Stimulated activated CD4-positive, alpha-beta T cell treated with anti-CD3 and anti-CD28 coated beads, Interleukin-4, amount 100 ng/mL, for 1 hour (primary cell): ENCODE results near the gene STX3.
"Not testable (repeated sequence)": the region's sequence is repeated elsewhere in the genome, so short reads cannot be mapped to it uniquely, and the experiment has no call there.

Experiments
- DNase-seq: peaks from one replicate; pipeline ENCODE4 v3.0.0-alpha.2; 2020

The STX3 gene

DNA sequence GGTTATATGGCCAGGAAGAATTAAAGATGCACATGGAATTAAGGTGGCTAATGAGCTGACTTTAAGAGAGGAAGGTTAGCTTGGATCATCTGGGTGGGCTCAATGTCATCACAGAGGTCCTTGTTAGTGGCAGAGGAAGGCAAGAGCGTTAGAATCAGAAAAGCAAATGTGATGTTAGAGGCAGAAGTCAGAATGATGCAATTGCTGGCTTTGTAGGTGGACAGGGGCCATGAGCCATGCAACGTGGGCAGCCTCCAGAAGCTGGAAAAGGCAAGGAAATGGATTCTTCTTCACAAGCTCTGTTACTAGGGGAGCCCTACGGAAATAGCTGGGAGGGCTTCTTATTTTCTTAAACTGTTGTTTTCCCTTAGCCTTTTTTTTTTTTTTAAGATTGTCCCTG, 92.5 kb downstream of the STX3 start:
- DNase-seq = no peak

DNA sequence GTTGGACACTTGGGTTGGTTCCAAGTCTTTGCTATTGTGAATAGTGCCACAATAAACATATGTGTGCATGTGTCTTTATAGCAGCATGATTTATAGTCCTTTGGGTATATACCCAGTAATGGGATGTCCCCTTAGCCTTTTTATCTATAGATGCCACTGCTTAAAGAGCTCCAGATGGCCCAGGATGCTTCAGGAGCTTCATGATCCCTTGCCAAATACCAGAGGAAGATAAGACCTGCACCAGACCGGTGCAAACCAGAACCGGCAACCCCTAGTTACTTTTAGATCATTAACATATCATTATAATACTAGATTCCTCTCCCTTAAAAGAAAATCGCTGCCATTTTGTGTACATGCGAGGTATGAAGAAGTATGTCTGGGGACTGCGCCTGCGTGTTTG, 93.3 kb downstream of the STX3 start:
- DNase-seq = not testable (repeated sequence)

DNA sequence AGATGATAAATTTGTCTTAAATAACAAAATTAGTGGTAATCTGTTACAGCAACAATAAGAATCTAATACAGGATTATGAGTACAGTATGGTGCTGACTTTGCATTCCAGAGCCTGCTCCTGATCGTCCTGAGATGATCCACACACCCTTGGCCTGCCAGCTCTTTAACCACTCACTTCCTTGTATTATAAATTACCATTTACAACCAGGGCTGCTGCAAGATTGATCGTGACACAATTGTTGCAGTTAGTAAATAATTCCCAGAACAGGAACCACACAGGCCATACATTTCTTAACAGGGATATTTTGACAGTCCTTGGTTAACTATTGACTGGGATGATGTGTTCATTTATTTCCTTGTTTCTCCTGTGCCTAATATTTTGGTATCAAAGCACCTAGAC, 94.0 kb downstream of the STX3 start:
- no peak for DNase-seq

DNA sequence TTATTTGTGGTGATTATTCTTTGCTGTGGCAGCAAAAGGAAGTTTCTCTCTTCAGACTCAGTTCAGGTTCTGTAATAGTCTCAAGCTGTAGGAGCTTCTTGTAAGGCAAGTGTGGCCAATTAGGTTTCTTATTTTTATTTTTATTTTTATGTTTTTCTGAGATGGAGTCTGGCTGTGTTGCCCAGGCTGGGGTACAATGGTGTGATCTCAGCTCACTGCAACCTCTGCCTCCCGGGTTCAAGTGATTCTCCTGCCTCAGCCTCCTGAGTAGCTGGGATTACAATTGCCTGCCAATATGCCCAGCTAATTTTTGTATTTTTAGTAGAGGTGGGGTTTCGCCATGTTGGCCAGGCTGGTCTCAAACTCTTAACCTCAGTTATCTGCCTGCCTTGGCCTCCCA, 94.4 kb downstream of the STX3 start:
- not testable (repeated sequence) for DNase-seq

DNA sequence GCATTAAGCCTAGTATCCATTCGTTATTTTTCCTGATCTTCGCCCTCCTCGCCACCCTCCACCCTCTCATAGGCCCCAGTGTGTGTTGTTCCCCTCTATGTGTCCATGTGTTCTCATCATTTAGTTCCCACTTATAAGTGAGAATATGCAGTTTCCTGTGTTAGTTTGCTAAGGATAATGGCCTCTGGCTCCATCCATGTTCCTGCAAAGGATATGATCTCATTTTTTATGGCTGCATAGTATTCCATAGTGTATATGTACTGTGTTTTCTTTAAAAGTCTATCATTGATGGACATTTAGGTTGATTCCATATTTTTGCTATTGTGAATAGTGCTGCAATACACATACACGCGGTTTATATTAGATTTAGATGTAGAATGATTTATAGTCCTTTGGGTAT, 96.2 kb downstream of the STX3 start:
- DNase-seq = not testable (repeated sequence)

DNA sequence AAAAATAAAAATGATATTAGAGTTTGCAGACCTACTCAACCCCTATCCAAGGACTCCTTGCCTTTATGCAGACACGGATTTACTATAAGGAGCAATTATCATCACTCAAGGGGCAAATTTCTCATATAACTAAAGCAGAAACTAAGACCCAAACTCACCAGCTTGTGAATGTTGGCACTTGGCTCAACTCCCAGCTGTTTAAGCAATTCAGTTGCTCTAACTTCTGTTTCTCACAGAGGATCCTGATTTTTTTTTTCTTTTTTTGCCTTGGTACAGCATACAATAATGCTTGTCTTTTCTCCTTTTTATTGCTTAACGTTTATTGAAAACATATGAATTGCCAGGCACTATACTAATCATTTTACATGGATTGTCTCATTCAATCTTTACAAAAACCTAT, 99.7 kb downstream of the STX3 start:
- no peak for DNase-seq
